ENCODE results near the gene LYRM2. TPM values are rescaled to one million over a fixed set of nuclear protein-coding genes. Genes with fewer than 3 reads are reported as not detected.

Gene LYRM2
- total RNA-seq, 1 donor from 2014 or later: 30.5 TPM

DNA sequence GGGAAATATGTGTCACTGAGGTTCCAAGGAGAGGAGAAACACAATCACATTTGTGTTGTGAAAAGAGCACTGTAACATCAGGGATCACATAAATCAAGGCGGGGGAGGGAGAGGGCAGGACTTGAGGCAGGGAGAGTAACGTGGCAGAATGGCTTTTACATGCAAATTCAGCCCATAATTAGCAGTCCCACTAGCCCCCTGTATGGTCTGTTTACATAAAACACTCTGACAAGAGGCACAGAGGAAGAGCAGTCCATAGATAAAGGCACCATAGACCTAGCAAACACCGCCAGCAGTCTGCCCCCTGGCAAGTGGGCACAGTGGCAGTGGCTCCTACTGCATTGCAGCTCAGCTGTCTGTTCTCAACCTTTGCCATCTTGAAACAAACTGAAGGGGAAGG, 82.7 kb downstream of the LYRM2 start:
- no peak for DNase-seq (ENCODE audit: low read depth)

DNA sequence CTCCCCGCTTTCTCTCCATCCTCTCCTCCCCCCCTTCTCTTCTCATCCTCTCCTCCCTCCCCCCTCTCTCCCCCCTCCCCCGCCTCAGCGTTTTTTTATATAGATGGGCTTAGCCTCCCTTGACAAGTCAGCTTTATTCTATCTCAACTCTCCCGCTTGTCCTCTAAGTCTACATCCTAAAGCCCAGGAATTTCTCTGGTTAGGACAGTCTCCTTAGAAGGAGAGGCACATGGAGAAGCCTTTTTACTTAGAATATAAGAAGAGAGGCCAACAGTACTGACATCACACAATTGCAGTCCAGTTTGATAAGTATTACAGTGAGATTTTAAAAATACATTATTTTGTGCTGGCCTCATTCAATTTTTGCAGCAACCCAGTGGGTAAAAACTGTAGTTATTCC, 83.5 kb downstream of the LYRM2 start:
- no peak for DNase-seq (ENCODE audit: low read depth)

GRCh38 chr6:89554106-89554505, 84.4 kb downstream of the LYRM2 start:
- no peak for DNase-seq (ENCODE audit: low read depth)

DNA sequence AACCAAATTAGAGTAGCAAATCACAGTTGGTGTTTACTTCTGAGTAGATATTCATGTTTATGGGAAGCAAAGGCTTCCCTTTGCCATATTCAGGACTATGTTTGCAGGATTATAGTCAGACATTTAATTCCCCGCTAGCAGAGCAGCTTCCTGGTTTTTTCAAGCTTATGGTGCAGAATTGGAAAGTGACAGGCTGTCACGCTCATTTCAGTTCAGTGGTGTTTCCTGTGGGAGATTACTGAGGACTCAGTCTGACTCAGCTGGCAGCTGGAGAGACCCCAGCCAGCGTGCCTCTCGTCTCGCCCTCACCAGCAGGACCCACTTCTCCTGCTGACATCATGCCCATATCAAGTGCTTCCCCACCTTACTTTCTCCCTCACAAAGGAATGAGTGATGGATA, 85.1 kb downstream of the LYRM2 start:
- no peak for DNase-seq (ENCODE audit: low read depth)

- no peak for DNase-seq (ENCODE audit: low read depth)
Measured at GRCh38 chr6:89547281-89547680, 91.3 kb downstream of the LYRM2 start.

DNA sequence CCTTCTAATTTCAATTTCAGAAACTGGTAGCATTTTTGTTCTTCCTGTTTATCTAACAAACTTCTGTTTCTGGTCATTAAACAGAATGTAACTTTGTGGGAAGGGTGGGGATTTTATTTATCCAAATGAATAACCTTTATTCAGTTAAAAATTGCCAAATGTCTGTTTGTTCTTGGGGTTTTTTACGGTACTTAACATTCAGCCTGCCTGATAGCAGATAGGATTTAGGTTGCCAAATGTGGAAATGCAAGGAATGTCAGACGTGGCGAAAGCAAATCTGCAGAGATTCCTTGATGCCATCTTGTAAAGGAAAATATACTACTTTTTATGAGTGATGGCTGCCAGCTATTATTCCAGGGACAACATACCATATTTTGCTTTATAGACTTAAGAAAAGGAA, 95.7 kb downstream of the LYRM2 start:
- DNase-seq (ENCODE audit: low read depth): peak; percentile 43

DNA sequence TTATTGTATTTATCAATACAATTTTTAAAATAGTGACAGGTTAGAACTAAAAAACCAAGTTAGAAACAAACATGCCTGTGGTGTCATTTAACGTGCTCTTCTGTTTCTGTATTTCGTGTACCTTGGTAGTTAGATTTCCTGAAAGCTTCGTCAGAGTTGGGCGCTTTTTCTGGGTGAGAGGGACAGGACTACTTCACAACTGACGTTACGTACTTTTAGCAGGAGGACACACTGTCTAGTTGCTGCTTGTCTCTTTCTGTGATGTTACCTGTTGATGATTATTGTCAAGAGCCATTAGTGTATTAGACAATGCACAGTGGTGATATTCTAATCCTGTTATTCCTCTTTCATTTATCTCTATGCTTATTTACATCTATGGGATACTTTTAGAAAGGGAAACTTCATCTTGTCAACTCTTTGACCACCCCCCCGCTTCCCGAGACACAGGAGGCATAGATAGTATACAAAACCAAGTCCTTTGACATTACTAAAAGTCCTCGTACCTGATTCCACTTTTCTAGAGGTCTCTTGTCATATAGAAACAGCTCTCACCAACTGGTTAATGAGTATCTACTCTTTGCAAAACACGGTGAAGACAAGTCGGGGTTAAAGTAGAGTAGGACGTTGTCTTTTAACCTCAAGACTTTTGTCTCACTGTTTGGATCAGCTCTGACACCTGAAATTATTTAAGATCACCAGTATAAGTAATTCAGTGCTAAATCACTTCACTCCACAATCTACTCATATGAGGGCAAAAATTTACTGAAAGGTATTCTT, 96.3 kb downstream of the LYRM2 start:
- DNase-seq (ENCODE audit: low read depth): no peak

- DNase-seq (ENCODE audit: low read depth): no peak
Measured at GRCh38 chr6:89539779-89540178, 98.8 kb downstream of the LYRM2 start.

- DNase-seq (ENCODE audit: low read depth): no peak
Measured at GRCh38 chr6:89536231-89536630, 102.3 kb downstream of the LYRM2 start.

DNA sequence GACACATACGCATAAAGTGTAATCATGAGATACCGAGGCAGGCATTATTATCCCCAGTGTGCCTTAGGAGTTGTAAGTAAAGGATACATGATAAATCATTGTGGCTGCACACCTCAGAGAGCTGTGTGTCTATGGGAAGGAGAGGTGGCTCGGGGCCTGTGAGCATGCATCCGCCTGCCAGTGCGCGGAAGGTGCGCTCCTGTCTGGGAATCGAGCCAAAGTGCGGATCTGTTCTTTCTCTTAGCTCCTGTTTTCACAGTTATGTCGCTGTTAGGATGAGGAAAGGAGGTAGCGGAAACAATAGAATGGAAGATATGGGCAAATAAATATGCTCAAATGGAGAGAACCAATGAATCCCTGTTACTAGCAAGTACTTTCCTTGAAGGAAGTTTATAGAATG, 107.6 kb downstream of the LYRM2 start:
- no peak for DNase-seq (ENCODE audit: low read depth)

GRCh38 chr6:89528866-89529265, 109.7 kb downstream of the LYRM2 start:
- DNase-seq (ENCODE audit: low read depth): no peak

- DNase-seq (ENCODE audit: low read depth): peak; percentile 69
Measured at GRCh38 chr6:89527634-89528033, 110.9 kb downstream of the LYRM2 start.

DNA sequence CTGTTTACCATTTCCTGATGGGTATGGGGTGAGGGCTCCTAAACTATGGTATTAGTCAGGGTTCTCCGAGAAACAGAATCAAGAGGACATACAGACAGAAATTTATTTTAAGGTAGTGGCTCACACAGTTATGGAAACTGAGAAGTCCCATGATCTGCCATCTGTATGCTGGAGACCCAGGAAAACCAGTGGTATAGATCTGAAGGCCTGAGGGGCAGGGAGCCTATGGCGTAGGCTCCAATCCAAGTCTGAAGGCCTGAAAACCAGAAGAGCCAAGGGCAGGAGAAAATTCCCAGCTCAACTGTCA, 112.0 kb downstream of the LYRM2 start:
- no peak for DNase-seq (ENCODE audit: low read depth)

DNA sequence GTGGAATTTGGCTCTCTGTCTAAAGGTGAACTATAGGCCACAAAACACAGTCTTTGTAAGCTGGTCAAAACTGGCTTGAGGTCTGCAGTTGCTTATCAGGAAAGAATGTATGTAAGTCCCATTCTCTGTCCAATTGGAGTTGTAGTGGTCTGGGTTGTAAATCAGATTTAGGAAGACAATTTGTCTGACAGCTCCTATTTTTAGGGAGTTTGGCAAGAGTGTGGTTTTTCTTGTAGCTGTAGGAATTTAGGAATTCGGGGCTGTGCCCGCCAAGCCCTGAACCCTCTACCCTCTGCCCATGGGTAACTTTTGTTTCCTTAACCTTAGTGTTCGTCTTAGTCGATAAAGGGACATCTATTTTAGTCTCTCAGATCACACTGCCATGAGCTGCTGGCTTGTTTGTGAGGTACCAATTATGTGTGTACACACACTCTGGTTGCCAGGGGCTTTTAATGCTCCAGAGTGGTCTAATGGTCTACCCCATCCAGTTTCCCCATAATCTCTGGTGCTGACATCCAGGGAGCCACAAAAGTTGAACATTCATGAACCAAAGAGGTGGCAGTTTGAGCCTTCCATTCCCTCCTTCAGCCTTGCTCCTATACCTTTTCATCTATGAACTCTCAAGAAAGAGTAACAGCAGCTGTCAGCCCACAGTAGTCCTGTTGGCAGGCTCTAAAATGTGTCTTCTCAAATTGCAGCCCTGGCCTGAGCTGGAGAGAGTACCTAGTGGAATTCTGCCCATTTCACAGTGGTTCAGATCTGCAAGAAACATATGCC, 112.6 kb downstream of the LYRM2 start:
- no peak for DNase-seq (ENCODE audit: low read depth)

GRCh38 chr6:89522778-89523177, 115.8 kb downstream of the LYRM2 start:
- DNase-seq (ENCODE audit: low read depth): no peak

GRCh38 chr6:89520736-89521135, 117.8 kb downstream of the LYRM2 start:
- DNase-seq (ENCODE audit: low read depth): no peak

DNA sequence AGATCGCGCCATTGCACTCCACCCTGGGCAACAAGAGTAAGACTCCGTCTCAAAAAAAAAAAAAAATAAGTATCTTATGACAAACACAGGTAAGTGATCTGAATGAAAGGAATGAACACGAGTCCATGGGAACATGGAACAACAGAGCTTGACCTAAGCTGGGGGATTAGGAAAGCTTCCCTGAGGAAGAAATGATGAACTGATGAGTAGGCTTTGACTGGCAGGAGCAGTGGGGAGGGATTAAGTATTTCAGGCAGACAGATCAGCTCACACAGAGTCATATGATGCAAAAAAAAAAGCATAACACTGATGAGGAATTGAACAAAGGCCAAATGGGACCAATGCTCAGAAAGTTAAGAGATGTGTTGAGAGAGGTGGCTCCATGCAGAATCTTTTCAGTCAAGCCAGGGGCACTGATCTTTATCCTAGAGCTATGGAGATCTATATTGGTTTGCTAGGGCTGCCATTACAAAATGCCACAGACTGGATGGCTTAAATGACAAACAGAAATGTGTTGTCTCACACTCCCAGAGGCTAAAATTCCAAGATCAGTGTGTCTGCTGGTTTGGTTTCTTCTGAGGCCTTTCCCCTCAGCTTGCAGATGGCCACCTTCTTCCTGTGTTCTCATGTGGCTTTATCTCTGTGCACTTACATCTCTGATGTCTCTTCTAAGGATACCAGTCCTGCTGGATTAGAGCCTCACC, 120.0 kb downstream of the LYRM2 start:
- DNase-seq (ENCODE audit: low read depth): no peak

Other genes with a start within 250 kb of the LYRM2 start
- gene RRAGD, start 226.5 kb downstream of the LYRM2 start, total RNA-seq: 4.2 and 9.7 TPM in 2 replicates
- 13.2 and 13.4 TPM in 2 replicates for gene ANKRD6, start 205.6 kb downstream of the LYRM2 start, total RNA-seq
- gene MDN1, start 181.0 kb upstream of the LYRM2 start, total RNA-seq: 12.7 and 36.6 TPM in 2 replicates
- 11.8 and 14.3 TPM in 2 replicates for gene CASP8AP2, start 191.1 kb upstream of the LYRM2 start, total RNA-seq

Measured in renal cortical epithelial cell (primary cell).